ENCODE measurements around the gene ZNF430.

DNA sequence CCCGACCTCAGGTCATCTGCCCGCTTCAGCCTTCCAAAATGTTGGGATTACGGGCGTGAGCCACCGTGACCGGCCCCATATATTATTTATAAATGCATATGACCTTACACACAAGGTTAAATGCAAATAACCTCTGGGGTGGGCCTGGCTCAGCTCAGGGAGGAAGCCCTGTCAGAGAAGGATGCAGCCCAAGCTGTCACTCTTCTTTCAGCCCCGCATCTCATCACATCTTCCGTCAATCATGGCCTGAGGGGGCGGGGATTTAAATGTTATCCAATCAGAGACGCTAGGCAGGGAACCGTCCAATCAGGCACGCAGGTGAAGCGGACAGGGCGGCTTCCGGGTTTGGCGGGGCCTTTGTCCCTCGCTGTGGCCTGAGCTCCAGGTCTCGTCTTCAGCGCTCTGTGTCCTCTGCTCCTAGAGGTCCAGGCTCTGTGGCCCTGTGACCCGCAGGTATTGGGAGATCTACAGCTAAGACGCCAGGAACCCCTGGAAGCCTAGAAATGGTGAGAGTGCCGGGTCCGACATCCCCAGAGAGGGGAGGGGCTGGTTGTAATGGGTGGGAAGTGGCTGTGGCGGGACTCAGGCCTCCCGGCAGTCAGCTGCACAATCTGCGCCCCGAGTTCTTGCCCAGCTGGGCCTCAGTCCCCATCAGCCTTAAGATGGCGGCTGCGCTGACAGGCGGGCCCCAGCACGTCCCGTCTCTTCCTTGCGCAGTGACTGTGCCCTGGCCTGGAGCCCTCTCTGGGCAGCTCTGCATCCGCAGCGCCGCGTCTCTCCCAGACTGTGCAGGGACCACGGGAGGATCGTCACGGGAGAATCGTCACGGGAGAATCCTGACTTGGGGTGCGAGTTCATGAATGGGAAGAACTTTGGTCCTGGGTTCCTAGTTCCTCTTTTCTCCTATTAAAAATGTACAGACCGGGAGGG, at the start of gene ZNF430:
- no peak for TF ChIP-seq JUNB (IDR thresholded peaks at IDR 0.05)
- no peak for TF ChIP-seq BHLHE40 (IDR thresholded peaks at IDR 0.05; ENCODE audit: low read depth, low read length)
- TF ChIP-seq POLR2A (IDR thresholded peaks at IDR 0.05; ENCODE audit: low read length), result peak; percentile 35

Measured in A549 (cell line).